Measurements from ENCODE around the gene DCTD. TPM values are rescaled to one million over a fixed set of nuclear protein-coding genes. Genes with fewer than 3 reads are reported as not detected.

DCTD gene
- total and polyA plus RNA-seq, 4 donors: 65.1 to 78.4 (median 72.8) TPM

- Histone ChIP-seq H3K27me3 (ENCODE audit: control insufficient read depth in 1 of 2, insufficient read depth in 2 of 2, low read length in 1 of 2) (no peaks in the 10 kb centered on the region), H3K36me3 (ENCODE audit: control insufficient read depth in 1 of 2, insufficient read depth in 2 of 2, low read length in 1 of 2) (peaks cover 2% of the 10 kb centered on the region in 2 donors), H3K27ac (ENCODE audit: low read depth in 1 of 2, low read length in 2 of 2) (peak overlapping the region; percentile 46 to 93), H3K4me3 (ENCODE audit: low read length in 2 of 2) (peak overlapping the region; percentile 12 to 82), H3K9me3 (ENCODE audit: control insufficient read depth, low read length) (no peaks in the 10 kb centered on the region), H3K4me1 (ENCODE audit: control insufficient read depth in 1 of 2, insufficient read depth in 2 of 2, low read length in 2 of 2) (no peaks in the 10 kb centered on the region)
- WGBS, 2 donors: 9 to 13% methylated on average over 12 of the region's 12 CpGs
- peak; percentile 21 for ATAC-seq (ENCODE audit: low FRiP score)
- DNase-seq: no peak
- intact Hi-C loops (cut with DNase I): no loop called here
These were observed 940 bp upstream of the DCTD start for GRCh38 chr4:182918044-182918607.

GRCh38 chr4:182916483-182917181, 554 bp downstream of the DCTD start:
- Histone ChIP-seq H3K27me3 (ENCODE audit: control insufficient read depth in 1 of 2, insufficient read depth in 2 of 2, low read length in 1 of 2) (no peaks in the 10 kb centered on the region), H3K27ac (ENCODE audit: low read depth in 1 of 2, low read length in 2 of 2) (peak overlapping the region; percentile 46 to 77), H3K4me3 (ENCODE audit: low read length in 2 of 2) (peak overlapping the region; percentile 74 to 82), H3K36me3 (ENCODE audit: control insufficient read depth in 1 of 2, insufficient read depth in 2 of 2, low read length in 1 of 2) (peaks cover 2% of the 10 kb centered on the region in 2 donors), H3K4me1 (ENCODE audit: control insufficient read depth in 1 of 2, insufficient read depth in 2 of 2, low read length in 2 of 2) (no peaks in the 10 kb centered on the region), H3K9me3 (ENCODE audit: control insufficient read depth, low read length) (no peaks in the 10 kb centered on the region)
- 6 to 7% methylated on average over 33 to 38 of the region's 38 CpGs for WGBS, 2 donors
- intact Hi-C loops (cut with DNase I): no loop called here
- DNase-seq (peak; percentile 72 to 86), ATAC-seq (ENCODE audit: low FRiP score) (peak; percentile 58)

- H3K4me1 ChIP-seq (ENCODE audit: control insufficient read depth in 1 of 2, insufficient read depth in 2 of 2, low read length in 2 of 2): no peaks in the 10 kb centered on the region
- peaks cover 2 to 10% of the 10 kb centered on the region in 2 donors for H3K36me3 ChIP-seq (ENCODE audit: control insufficient read depth in 1 of 2, insufficient read depth in 2 of 2, low read length in 1 of 2)
- H3K27ac ChIP-seq (ENCODE audit: low read depth in 1 of 2, low read length in 2 of 2): no peak overlapping the region
- H3K4me3 ChIP-seq (ENCODE audit: low read length in 2 of 2): no peak overlapping the region
- ATAC-seq (ENCODE audit: low FRiP score): no peak
- H3K27me3 ChIP-seq (ENCODE audit: control insufficient read depth in 1 of 2, insufficient read depth in 2 of 2, low read length in 1 of 2): no peaks in the 10 kb centered on the region
- 75 to 82% methylated on average over 5 of the region's 5 CpGs for WGBS, 2 donors
- no peaks in the 10 kb centered on the region for H3K9me3 ChIP-seq (ENCODE audit: control insufficient read depth, low read length)
- intact Hi-C loops (cut with DNase I): no loop called here
- DNase-seq: no peak
These were observed 2.8 kb downstream of the DCTD start for GRCh38 chr4:182914357-182914756.

GRCh38 chr4:182913621-182914020, 3.6 kb downstream of the DCTD start:
- Histone ChIP-seq H3K27ac (ENCODE audit: low read depth in 1 of 2, low read length in 2 of 2) (no peak overlapping the region), H3K4me3 (ENCODE audit: low read length in 2 of 2) (no peak overlapping the region), H3K36me3 (ENCODE audit: control insufficient read depth in 1 of 2, insufficient read depth in 2 of 2, low read length in 1 of 2) (peaks cover 2 to 10% of the 10 kb centered on the region in 2 donors), H3K4me1 (ENCODE audit: control insufficient read depth in 1 of 2, insufficient read depth in 2 of 2, low read length in 2 of 2) (no peaks in the 10 kb centered on the region), H3K27me3 (ENCODE audit: control insufficient read depth in 1 of 2, insufficient read depth in 2 of 2, low read length in 1 of 2) (no peaks in the 10 kb centered on the region), H3K9me3 (ENCODE audit: control insufficient read depth, low read length) (no peaks in the 10 kb centered on the region)
- ATAC-seq (ENCODE audit: low FRiP score) (no peak), DNase-seq (no peak)
- intact Hi-C loops (cut with DNase I): no loop called here
- WGBS, 2 donors: 86 to 94% methylated on average over 2 of the region's 2 CpGs

- no peak overlapping the region for H3K27ac ChIP-seq (ENCODE audit: low read depth in 1 of 2, low read length in 2 of 2)
- no peak overlapping the region for H3K4me3 ChIP-seq (ENCODE audit: low read length in 2 of 2)
- 79 to 80% methylated on average over 8 of the region's 8 CpGs for WGBS, 2 donors
- ATAC-seq (ENCODE audit: low FRiP score) (no peak), DNase-seq (no peak)
- H3K27me3 ChIP-seq (ENCODE audit: control insufficient read depth in 1 of 2, insufficient read depth in 2 of 2, low read length in 1 of 2): no peaks in the 10 kb centered on the region
- intact Hi-C loops (cut with DNase I): no loop called here
- H3K36me3 ChIP-seq (ENCODE audit: control insufficient read depth in 1 of 2, insufficient read depth in 2 of 2, low read length in 1 of 2): peaks cover 2 to 10% of the 10 kb centered on the region in 2 donors
- no peaks in the 10 kb centered on the region for H3K4me1 ChIP-seq (ENCODE audit: control insufficient read depth in 1 of 2, insufficient read depth in 2 of 2, low read length in 2 of 2)
- no peaks in the 10 kb centered on the region for H3K9me3 ChIP-seq (ENCODE audit: control insufficient read depth, low read length)
These were observed 4.2 kb downstream of the DCTD start for GRCh38 chr4:182913036-182913435.

GRCh38 chr4:182908124-182908523, 9.1 kb downstream of the DCTD start:
- DNase-seq: no peak
- Histone ChIP-seq H3K4me3 (ENCODE audit: low read length in 2 of 2) (no peak overlapping the region), H3K4me1 (ENCODE audit: control insufficient read depth in 1 of 2, insufficient read depth in 2 of 2, low read length in 2 of 2) (no peaks in the 10 kb centered on the region), H3K9me3 (ENCODE audit: control insufficient read depth, low read length) (no peaks in the 10 kb centered on the region), H3K27me3 (ENCODE audit: control insufficient read depth in 1 of 2, insufficient read depth in 2 of 2, low read length in 1 of 2) (no peaks in the 10 kb centered on the region), H3K36me3 (ENCODE audit: control insufficient read depth in 1 of 2, insufficient read depth in 2 of 2, low read length in 1 of 2) (peaks cover 2 to 9% of the 10 kb centered on the region in 2 donors), H3K27ac (ENCODE audit: low read depth in 1 of 2, low read length in 2 of 2) (no peak overlapping the region)
- 94 to 98% methylated on average over 3 of the region's 3 CpGs for WGBS, 2 donors
- intact Hi-C loops (cut with DNase I): no loop called here
- ATAC-seq (ENCODE audit: low FRiP score): no peak

- no peak overlapping the region for H3K27ac ChIP-seq (ENCODE audit: low read depth in 1 of 2, low read length in 2 of 2)
- WGBS, 2 donors: 96 to 98% methylated on average over 8 of the region's 8 CpGs
- H3K27me3 ChIP-seq (ENCODE audit: control insufficient read depth in 1 of 2, insufficient read depth in 2 of 2, low read length in 1 of 2): no peaks in the 10 kb centered on the region
- no peaks in the 10 kb centered on the region for H3K4me1 ChIP-seq (ENCODE audit: control insufficient read depth in 1 of 2, insufficient read depth in 2 of 2, low read length in 2 of 2)
- intact Hi-C loops (cut with DNase I): no loop called here
- ATAC-seq (ENCODE audit: low FRiP score): no peak
- peaks cover 2 to 9% of the 10 kb centered on the region in 2 donors for H3K36me3 ChIP-seq (ENCODE audit: control insufficient read depth in 1 of 2, insufficient read depth in 2 of 2, low read length in 1 of 2)
- DNase-seq: no peak
- H3K4me3 ChIP-seq (ENCODE audit: low read length in 2 of 2): no peak overlapping the region
- no peaks in the 10 kb centered on the region for H3K9me3 ChIP-seq (ENCODE audit: control insufficient read depth, low read length)
These were observed 9.8 kb downstream of the DCTD start for GRCh38 chr4:182907396-182907795.

GRCh38 chr4:182906786-182907185, 10.4 kb downstream of the DCTD start:
- Histone ChIP-seq H3K27ac (ENCODE audit: low read depth in 1 of 2, low read length in 2 of 2) (no peak overlapping the region), H3K4me3 (ENCODE audit: low read length in 2 of 2) (no peak overlapping the region), H3K9me3 (ENCODE audit: control insufficient read depth, low read length) (no peaks in the 10 kb centered on the region), H3K27me3 (ENCODE audit: control insufficient read depth in 1 of 2, insufficient read depth in 2 of 2, low read length in 1 of 2) (no peaks in the 10 kb centered on the region), H3K36me3 (ENCODE audit: control insufficient read depth in 1 of 2, insufficient read depth in 2 of 2, low read length in 1 of 2) (peaks cover 2 to 9% of the 10 kb centered on the region in 2 donors), H3K4me1 (ENCODE audit: control insufficient read depth in 1 of 2, insufficient read depth in 2 of 2, low read length in 2 of 2) (no peaks in the 10 kb centered on the region)
- DNase-seq: no peak
- WGBS, 2 donors: 92 to 96% methylated on average over 4 of the region's 4 CpGs
- intact Hi-C loops (cut with DNase I): no loop called here
- no peak for ATAC-seq (ENCODE audit: low FRiP score)

- H3K36me3 ChIP-seq (ENCODE audit: control insufficient read depth in 1 of 2, insufficient read depth in 2 of 2, low read length in 1 of 2): peaks cover 3 to 4% of the 10 kb centered on the region in 2 donors
- H3K27me3 ChIP-seq (ENCODE audit: control insufficient read depth in 1 of 2, insufficient read depth in 2 of 2, low read length in 1 of 2): no peaks in the 10 kb centered on the region
- intact Hi-C loops (cut with DNase I): no loop called here
- DNase-seq: no peak
- no peak for ATAC-seq (ENCODE audit: low FRiP score)
- no peaks in the 10 kb centered on the region for H3K4me1 ChIP-seq (ENCODE audit: control insufficient read depth in 1 of 2, insufficient read depth in 2 of 2, low read length in 2 of 2)
- WGBS, 2 donors: 83 to 88% methylated on average over 10 of the region's 10 CpGs
- no peaks in the 10 kb centered on the region for H3K9me3 ChIP-seq (ENCODE audit: control insufficient read depth, low read length)
- H3K4me3 ChIP-seq (ENCODE audit: low read length in 2 of 2): no peak overlapping the region
- no peak overlapping the region for H3K27ac ChIP-seq (ENCODE audit: low read depth in 1 of 2, low read length in 2 of 2)
These were observed 12.1 kb downstream of the DCTD start for GRCh38 chr4:182905038-182905437.
